ENCODE results near the gene MAMDC2. TPM values are rescaled to one million over a fixed set of nuclear protein-coding genes. Genes with fewer than 3 reads are reported as not detected.

The MAMDC2 gene
- total RNA-seq, 1 donor from 2014 or later: 28.7 TPM

GRCh38 chr9:70261131-70261870 lies 217.7 kb downstream of the MAMDC2 start:
- peaks cover 2% of the 10 kb centered on the region for H3K27me3 Mint-ChIP-seq (ENCODE audit: insufficient read depth, low read depth)

GRCh38 chr9:70262366-70262765 lies 218.7 kb downstream of the MAMDC2 start:
- Histone ChIP-seq H3K79me2 (ENCODE audit: low read depth) (peaks cover 77% of the 10 kb centered on the region), H3K4me1 (peaks cover 21% of the 10 kb centered on the region), H3K27ac (no peak overlapping the region), H3F3A (ENCODE audit: low read depth) (peaks cover 18% of the 10 kb centered on the region), H3K9me3 (ENCODE audit: low read depth) (no peaks in the 10 kb centered on the region), H3K36me3 (peaks cover 24% of the 10 kb centered on the region), H3K4me2 (peak overlapping the region; percentile 29), H4K20me1 (ENCODE audit: low read depth) (peaks cover 57% of the 10 kb centered on the region), H3K4me3 (no peak overlapping the region), H3K27me3 (no peaks in the 10 kb centered on the region), H2AFZ (replicated peaks) (no peak overlapping the region), H3K9ac (no peak overlapping the region)
- no peak for DNase-seq (ENCODE audit: low spot score)
- Mint-ChIP-seq H3K27me3 (ENCODE audit: insufficient read depth, low read depth) (peaks cover 2% of the 10 kb centered on the region), H3K9me3 (no peaks in the 10 kb centered on the region), H3K4me3 (no peak overlapping the region), H3K27ac (no peak overlapping the region), H3K36me3 (peaks cover 40% of the 10 kb centered on the region), H3K4me1 (peaks cover 39% of the 10 kb centered on the region)
- no peak for TF ChIP-seq CTCF (IDR thresholded peaks at IDR 0.05)
- TF ChIP-seq EZH2phosphoT487 (IDR thresholded peaks at IDR 0.05): no peak
- TF ChIP-seq EZH2 (IDR thresholded peaks at IDR 0.05): no peak

More at GRCh38 chr9:70261131-70261870, 217.7 kb downstream of the MAMDC2 start:
- no peak overlapping the region for H2AFZ ChIP-seq (replicated peaks)
- H3K27ac ChIP-seq: no peak overlapping the region
- H3K4me1 ChIP-seq: peaks cover 21% of the 10 kb centered on the region
- TF ChIP-seq EZH2phosphoT487 (IDR thresholded peaks at IDR 0.05) (no peak), CTCF (IDR thresholded peaks at IDR 0.05) (no peak), EZH2 (IDR thresholded peaks at IDR 0.05) (no peak)
- H3K9ac ChIP-seq: no peak overlapping the region
- peaks cover 68% of the 10 kb centered on the region for H3K79me2 ChIP-seq (ENCODE audit: low read depth)
- peaks cover 38% of the 10 kb centered on the region for H3K36me3 Mint-ChIP-seq
- peak overlapping the region; percentile 85 for H3K4me2 ChIP-seq
- peak overlapping the region; percentile 98 for H3K4me3 Mint-ChIP-seq
- DNase-seq (ENCODE audit: low spot score): no peak
- H3F3A ChIP-seq (ENCODE audit: low read depth): peaks cover 18% of the 10 kb centered on the region
- H3K9me3 ChIP-seq (ENCODE audit: low read depth): no peaks in the 10 kb centered on the region
- no peak overlapping the region for H3K27ac Mint-ChIP-seq
- H3K4me3 ChIP-seq: peak overlapping the region; percentile 84
- no peaks in the 10 kb centered on the region for H3K27me3 ChIP-seq
- H3K36me3 ChIP-seq: peaks cover 21% of the 10 kb centered on the region
- no peaks in the 10 kb centered on the region for H3K9me3 Mint-ChIP-seq
- peaks cover 47% of the 10 kb centered on the region for H3K4me1 Mint-ChIP-seq
- peaks cover 49% of the 10 kb centered on the region for H4K20me1 ChIP-seq (ENCODE audit: low read depth)

- no peak for DNase-seq (ENCODE audit: low spot score)
- H3K9me3 Mint-ChIP-seq: no peaks in the 10 kb centered on the region
- peak overlapping the region; percentile 29 for H3K4me2 ChIP-seq
- no peak overlapping the region for H3K27ac ChIP-seq
- H3K27me3 ChIP-seq: no peaks in the 10 kb centered on the region
- H3K9me3 ChIP-seq (ENCODE audit: low read depth): no peaks in the 10 kb centered on the region
- peaks cover 34% of the 10 kb centered on the region for H3K4me1 Mint-ChIP-seq
- no peak overlapping the region for H3K4me3 Mint-ChIP-seq
- TF ChIP-seq EZH2 (IDR thresholded peaks at IDR 0.05) (no peak), EZH2phosphoT487 (IDR thresholded peaks at IDR 0.05) (no peak), CTCF (IDR thresholded peaks at IDR 0.05) (no peak)
- H3K9ac ChIP-seq: no peak overlapping the region
- H3K36me3 Mint-ChIP-seq: peaks cover 44% of the 10 kb centered on the region
- H3K36me3 ChIP-seq: peaks cover 24% of the 10 kb centered on the region
- H3K4me3 ChIP-seq: no peak overlapping the region
- H3K4me1 ChIP-seq: peaks cover 21% of the 10 kb centered on the region
- no peak overlapping the region for H3K27ac Mint-ChIP-seq
- peaks cover 80% of the 10 kb centered on the region for H3K79me2 ChIP-seq (ENCODE audit: low read depth)
- peaks cover 59% of the 10 kb centered on the region for H4K20me1 ChIP-seq (ENCODE audit: low read depth)
- no peak overlapping the region for H2AFZ ChIP-seq (replicated peaks)
- H3K27me3 Mint-ChIP-seq (ENCODE audit: insufficient read depth, low read depth): peaks cover 2% of the 10 kb centered on the region
- H3F3A ChIP-seq (ENCODE audit: low read depth): peaks cover 12% of the 10 kb centered on the region
These were observed 219.3 kb downstream of the MAMDC2 start for GRCh38 chr9:70262948-70263347.
